ES-I3 (cell line): ENCODE results near the gene RAD1.

Experiments used
- H3K36me3 ChIP-seq: 2 replicates; pipeline ENCODE4 v1.6.1; 2013; ENCODE audit warnings: mild to moderate bottlenecking, low read length, control low read depth, moderate library complexity; ENCODE audit not compliant: insufficient read depth
- H3K4me1 ChIP-seq: 2 replicates; pipeline ENCODE4 v1.6.1; 2013; ENCODE audit warnings: mild to moderate bottlenecking, control low read depth, low read length; ENCODE audit not compliant: insufficient read depth
- H3K9ac ChIP-seq: 2 replicates; pipeline ENCODE4 v1.6.1; 2013; ENCODE audit warnings: low read depth, mild to moderate bottlenecking, low read length, moderate library complexity
- H3K9me3 ChIP-seq: 2 replicates; pipeline ENCODE4 v1.6.1; 2013; ENCODE audit warnings: mild to moderate bottlenecking, low read length, moderate library complexity; ENCODE audit not compliant: control insufficient read depth, insufficient read depth

RAD1 gene

DNA sequence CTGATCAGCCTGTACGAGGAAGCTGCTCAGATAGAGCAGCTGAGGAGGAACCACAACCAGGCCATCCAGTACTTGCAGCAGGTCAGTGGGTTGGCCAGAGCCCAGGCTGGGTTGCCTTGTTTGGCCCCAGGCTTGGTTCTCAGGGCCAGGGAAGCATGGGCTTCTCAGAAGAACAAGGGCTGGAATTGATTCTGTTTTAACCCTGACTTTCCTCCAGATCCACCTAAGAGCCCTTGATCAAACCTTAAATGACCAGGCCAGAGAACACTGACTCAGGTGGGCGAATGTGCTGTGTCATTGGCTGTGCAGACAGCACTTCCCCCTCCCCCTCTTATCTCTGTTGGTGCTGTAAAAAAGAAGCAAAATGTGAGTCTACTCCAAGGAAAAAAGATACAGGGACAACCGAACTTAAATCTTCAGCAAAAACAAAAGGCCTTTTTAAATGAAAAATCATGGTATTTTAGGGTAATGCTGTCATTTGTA is 48.3 kb downstream of the RAD1 start:
- H3K9ac ChIP-seq = no peak overlapping the region
- peaks cover 23% of the 10 kb centered on the region for H3K4me1 ChIP-seq
- H3K9me3 ChIP-seq = 0 out of 2 replicates have a peak, but pooled peaks cover 3% of the 10 kb centered on the region
- no peaks in the 10 kb centered on the region for H3K36me3 ChIP-seq

DNA sequence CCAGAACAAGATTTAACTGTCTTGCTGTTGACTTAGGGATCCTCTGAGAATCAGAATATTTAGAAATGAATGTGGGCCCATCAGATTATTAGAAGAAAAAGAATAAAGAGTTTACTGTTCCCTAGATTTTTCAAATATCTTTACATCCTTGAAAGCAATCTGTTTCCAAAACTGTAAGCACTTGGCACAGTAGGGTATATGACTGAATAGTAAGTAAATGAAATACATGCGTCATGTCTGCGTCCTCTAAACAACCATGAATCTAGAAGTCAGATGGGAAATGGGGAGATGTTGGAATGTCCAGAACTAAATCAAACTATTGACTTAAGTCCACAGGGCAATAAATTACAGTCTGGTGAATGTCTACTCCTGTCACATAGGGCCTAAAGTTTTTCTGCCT is 50.2 kb downstream of the RAD1 start:
- H3K4me1 ChIP-seq = peaks cover 23% of the 10 kb centered on the region
- no peaks in the 10 kb centered on the region for H3K36me3 ChIP-seq
- no peak overlapping the region for H3K9ac ChIP-seq
- H3K9me3 ChIP-seq = no peaks in the 10 kb centered on the region

DNA sequence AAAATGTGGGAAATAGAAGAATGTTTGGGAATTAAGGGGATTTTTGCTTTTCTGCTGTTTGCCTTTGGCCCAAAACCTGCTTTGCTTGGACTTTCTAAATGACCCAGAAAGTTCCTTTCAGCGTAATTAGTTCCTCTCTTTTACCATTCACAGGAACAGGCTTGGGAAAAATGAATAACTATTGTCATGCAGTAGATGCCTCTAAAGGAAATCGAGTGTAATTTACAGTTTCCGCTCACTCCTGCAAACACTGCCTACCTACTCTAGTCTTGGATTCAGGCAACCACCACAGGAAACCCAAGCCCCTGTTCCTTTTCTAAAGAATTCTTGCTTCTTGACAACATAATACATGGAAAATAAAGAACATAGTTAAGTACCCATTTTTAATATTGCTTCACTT is 51.4 kb downstream of the RAD1 start:
- H3K9ac ChIP-seq = no peak overlapping the region
- H3K4me1 ChIP-seq = peaks cover 23% of the 10 kb centered on the region
- no peaks in the 10 kb centered on the region for H3K9me3 ChIP-seq
- H3K36me3 ChIP-seq = no peaks in the 10 kb centered on the region

DNA sequence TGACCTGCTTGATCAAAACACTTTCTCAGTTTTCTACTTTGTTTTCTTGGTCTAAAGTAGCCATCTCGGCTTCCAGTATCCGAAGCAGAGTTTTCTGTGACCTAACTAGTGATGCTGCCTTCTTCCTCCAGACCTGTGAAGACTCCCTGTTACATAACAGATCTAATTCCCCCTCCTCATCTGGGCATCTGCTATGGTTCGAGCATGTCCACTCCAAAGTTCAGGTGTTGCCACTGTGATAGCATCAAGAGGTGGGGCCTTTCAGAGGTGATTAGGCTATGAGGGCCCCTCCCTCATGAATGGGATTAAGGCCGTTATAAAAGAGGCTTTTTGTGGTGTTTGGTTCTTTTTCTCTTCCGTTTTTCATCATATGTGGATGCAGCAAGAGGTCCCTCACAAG is 56.1 kb downstream of the RAD1 start:
- Histone ChIP-seq H3K4me1 (peaks cover 11% of the 10 kb centered on the region), H3K36me3 (no peaks in the 10 kb centered on the region), H3K9ac (no peak overlapping the region), H3K9me3 (no peaks in the 10 kb centered on the region)

DNA sequence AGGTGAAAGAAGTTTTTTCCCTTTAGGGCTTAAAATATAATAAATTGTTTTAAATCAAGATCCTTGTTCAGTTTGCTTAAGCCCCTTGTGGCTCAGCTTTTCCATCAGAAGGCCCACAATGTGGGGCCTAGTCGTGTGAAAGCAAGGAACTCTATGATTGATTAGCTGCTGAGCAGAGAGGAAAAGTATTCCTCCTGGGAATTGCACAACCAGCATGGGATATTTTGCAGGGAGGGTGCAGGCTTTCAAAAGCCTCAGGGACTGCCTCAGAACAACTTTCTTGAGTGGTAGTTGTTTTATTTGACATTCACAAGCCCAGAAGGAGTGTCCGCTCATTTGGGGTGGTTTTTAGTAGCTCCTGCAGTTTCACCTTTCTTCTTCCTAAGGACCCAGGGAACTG is 56.5 kb downstream of the RAD1 start:
- Histone ChIP-seq H3K36me3 (no peaks in the 10 kb centered on the region), H3K4me1 (peaks cover 10% of the 10 kb centered on the region), H3K9ac (no peak overlapping the region), H3K9me3 (no peaks in the 10 kb centered on the region)

DNA sequence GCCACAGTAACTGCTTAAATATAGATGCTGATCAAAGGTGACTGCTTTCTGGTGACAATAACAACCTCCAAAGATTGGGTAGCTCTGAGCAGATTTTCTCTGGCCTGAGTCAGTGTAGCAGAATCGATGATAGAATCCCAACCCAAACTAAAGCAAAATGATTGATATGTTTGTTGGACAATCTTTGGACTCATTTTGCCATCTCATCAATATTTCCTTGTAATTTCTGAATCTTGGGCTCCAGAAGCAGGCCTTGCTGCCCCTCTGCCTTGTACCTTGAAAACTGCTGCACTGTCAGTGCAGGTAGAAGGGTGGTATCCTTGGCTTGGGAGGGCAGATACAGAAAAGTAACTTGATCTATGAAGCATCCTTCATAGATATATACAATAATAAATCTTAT is 57.4 kb downstream of the RAD1 start:
- H3K9me3 ChIP-seq = no peaks in the 10 kb centered on the region
- peaks cover 1% of the 10 kb centered on the region; the same call in 1 of the 2 replicates for H3K4me1 ChIP-seq
- no peak overlapping the region for H3K9ac ChIP-seq
- H3K36me3 ChIP-seq = no peaks in the 10 kb centered on the region

DNA sequence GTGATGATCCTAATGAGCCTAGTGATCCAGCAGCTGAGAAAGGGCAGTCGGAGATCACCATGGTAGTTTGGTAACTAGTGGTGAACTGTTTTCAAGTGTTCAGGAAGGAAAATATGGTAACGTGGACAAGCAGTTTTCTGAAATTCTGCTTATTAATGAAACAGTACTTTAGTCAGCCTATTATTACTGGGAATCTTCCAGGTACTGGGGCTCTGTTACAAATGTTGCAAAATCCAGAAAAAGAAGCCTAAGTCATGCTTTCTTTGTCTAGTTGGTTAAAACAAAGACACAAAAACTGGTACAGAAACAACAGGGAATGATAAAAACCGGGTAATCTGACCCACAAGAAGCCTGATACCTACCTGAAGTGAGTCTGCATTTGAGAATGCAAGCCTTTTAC is 58.1 kb downstream of the RAD1 start:
- no peak overlapping the region for H3K9ac ChIP-seq
- H3K9me3 ChIP-seq = no peaks in the 10 kb centered on the region
- no peaks in the 10 kb centered on the region for H3K4me1 ChIP-seq
- H3K36me3 ChIP-seq = no peaks in the 10 kb centered on the region
